A549 (cell line): ENCODE measurements around the gene PRR20D. TPM values are rescaled to one million over a fixed set of nuclear protein-coding genes. Genes with fewer than 3 reads are reported as not detected.

Source experiments
- ATAC-seq, 2 experiments: fragments of 200-7000 bp in 1 of 2; fragments of >200 bp in 1 of 2; cut with Nextera tagmentation in 1 of 2; cut with Tn5 transposase in 1 of 2; 3 replicates each; pipeline versions ENCODE4 v1.8.0 to v1.9.1; 2018 to 2020; ENCODE audit warnings: mild to moderate bottlenecking in 1 of 2, moderate library complexity in 1 of 2
- CTCF ChIA-PET: fragments of 300-600 bp; sonication (Branson Sonifier 250); formaldehyde crosslinking; extraction: SDS; loops from one replicate; lab custom pipeline; 2021; ENCODE audit warnings: antibody characterized with exemption, inconsistent platforms; lab: Yijun Ruan, JAX
- POLR2A ChIA-PET: fragments of 350-600 bp; formaldehyde crosslinking; extraction: SDS; loops from one replicate; lab custom pipeline; 2021; ENCODE audit warnings: antibody characterized with exemption, inconsistent platforms; lab: Yijun Ruan, JAX
- DNase-seq, 2 experiments: peaks; one replicate each; pipeline versions ENCODE4 v3.0.0 to v3.0.0-alpha.2; 2011 to 2016; ENCODE audit warnings: low read depth in 1 of 2, low spot score in 1 of 2
- FAIRE-seq: peaks from 2 replicates; lab custom pipeline; 2011; peaks lifted over from hg19 to GRCh38; lab: Jason Lieb, UNC
- H3K27ac ChIP-seq, 2 experiments: fragments of >200 bp; sonication (Bioruptor Twin); formaldehyde crosslinking; 3 replicates each; pipeline ENCODE4 v1.5.1; 2016 to 2017
- H3K4me1 ChIP-seq: fragments of >200 bp; sonication (Bioruptor Twin); formaldehyde crosslinking; 3 replicates; pipeline ENCODE4 v1.6.1; 2016
- H3K4me2 ChIP-seq: fragments of >200 bp; sonication (Bioruptor Twin); formaldehyde crosslinking; 3 replicates; pipeline ENCODE4 v1.6.1; 2016
- H3K4me3 ChIP-seq: fragments of >200 bp; sonication (Bioruptor Twin); formaldehyde crosslinking; 3 replicates; pipeline ENCODE4 v1.5.1; 2016
- H3K9me3 ChIP-seq: fragments of >200 bp; sonication (Bioruptor Twin); formaldehyde crosslinking; 3 replicates; pipeline ENCODE4 v1.6.1; 2016
- BHLHE40 ChIP-seq: IDR thresholded peaks from 2 replicates; pipeline ENCODE4 v1.6.1; 2012; ENCODE audit warnings: low read depth, low read length, inconsistent platforms
- FOSL2 ChIP-seq, 2 experiments: fragments of 450-650 bp in 1 of 2; fragments of >200 bp in 1 of 2; sonication (Bioruptor Twin) in 1 of 2; formaldehyde crosslinking; IDR thresholded peaks; 2 replicates each; pipeline versions ENCODE4 v1.5.0 to v1.6.1; 2016 to 2020; ENCODE audit warnings: mild to moderate bottlenecking in 1 of 2, moderate library complexity in 1 of 2
- GATA3 ChIP-seq: IDR thresholded peaks from 2 replicates; pipeline ENCODE4 v1.6.1; 2012; ENCODE audit warnings: borderline replicate concordance
- JUN ChIP-seq, 2 experiments: fragments of >200 bp; sonication (Bioruptor Twin); formaldehyde crosslinking; IDR thresholded peaks; 2 replicates in 1 of 2; 3 replicates in 1 of 2; pipeline ENCODE4 v1.6.1; 2016 to 2017
- RARB ChIP-seq: fragments of 250-450 bp; sonication (Bioruptor Pico); IDR thresholded peaks from 2 replicates; pipeline ENCODE4 v1.8.0; 2021; ENCODE audit warnings: mild to moderate bottlenecking, moderate library complexity
- RNF2 ChIP-seq: fragments of 200-600 bp; sonication (generic); IDR thresholded peaks from 2 replicates; pipeline ENCODE4 v1.6.1; 2016; ENCODE audit warnings: low read depth, mild to moderate bottlenecking, antibody characterized with exemption, moderate library complexity, borderline replicate concordance
- WGBS: methylation state at CpG from one replicate; pipeline ENCODE4 v1.1.6; 2017; ENCODE audit errors: missing lambda C conversion rate; 5-methylcytosine and 5-hydroxymethylcytosine counted together
- polyA plus RNA-seq, 4 experiments: library from polyadenylated mRNA; depleted of rRNA in 3 of 4; stranded (reverse); fragments of >200 nt; fragmentation: RNase III in 1 of 4; extraction: RNeasy Plus Mini Kit Qiagen cat#74134 plus additional on column Dnase treatment in 1 of 4; gene quantifications; 2 replicates in 3 of 4; 3 replicates in 1 of 4; pipeline ENCODE4 v1.2.3, GENCODE V29; 2011 to 2017
- small RNA-seq, 6 experiments: library from RNA; depleted of rRNA; stranded (forward); fragments of <200 nt; gene quantifications; one replicate each; pipeline ENCODE3, GENCODE V24; 2012
- TF ChIP-seq, protein P1 (sequence below): IDR thresholded peaks from 2 replicates; pipeline ENCODE4 v1.6.1; 2012
- TF ChIP-seq, protein P2 (sequence below): fragments of >200 bp; sonication (Bioruptor Twin); formaldehyde crosslinking; IDR thresholded peaks from 3 replicates; pipeline ENCODE4 v1.6.1; 2016
- TF ChIP-seq, protein P3 (sequence below): fragments of 450-650 bp; IDR thresholded peaks from 2 replicates; pipeline ENCODE4 v1.6.1; 2014; ENCODE audit warnings: antibody characterized with exemption

The PRR20D gene
- polyA plus RNA-seq, 2 of the 4 experiments (the other 2 are of a cell fraction) = not detected

DNA sequence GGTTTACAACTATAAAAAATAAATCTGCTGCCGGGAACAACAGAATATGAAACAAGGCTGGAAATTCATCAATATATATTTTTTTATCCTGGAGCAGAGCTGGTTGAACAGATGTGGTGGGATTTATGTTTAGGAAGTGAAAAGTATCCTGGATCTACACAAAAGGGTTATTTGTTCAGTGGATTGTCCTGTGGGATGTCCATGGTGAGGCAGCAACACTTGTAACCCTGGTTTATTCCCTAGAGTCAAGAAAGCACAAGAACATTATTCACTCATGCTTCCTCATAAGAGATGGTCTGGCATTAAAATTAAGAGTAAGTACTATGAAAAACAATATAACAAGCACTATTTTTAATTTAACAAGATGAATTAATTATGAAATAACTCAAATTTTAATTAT is 52.6 kb downstream of the PRR20D start:
- 43% methylated on average over 1 of the region's 1 CpG for WGBS
- Histone ChIP-seq H3K4me3 (no peak overlapping the region), H3K27ac (no peak overlapping the region)
- POLR2A ChIA-PET = no interaction called here
- CTCF ChIA-PET = no interaction called here
- TF ChIP-seq RNF2 (no peak), JUN (IDR thresholded peaks at IDR 0.05) (no peak), BHLHE40 (no peak), FOSL2 (IDR thresholded peaks at IDR 0.05) (no peak), FOSL2 (CRISPR knock-in tag; IDR thresholded peaks at IDR 0.05) (no peak), RARB (no peak), GATA3 (no peak)
- TF ChIP-seq, protein P1, sequence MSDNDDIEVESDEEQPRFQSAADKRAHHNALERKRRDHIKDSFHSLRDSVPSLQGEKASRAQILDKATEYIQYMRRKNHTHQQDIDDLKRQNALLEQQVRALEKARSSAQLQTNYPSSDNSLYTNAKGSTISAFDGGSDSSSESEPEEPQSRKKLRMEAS = no peak
- TF ChIP-seq, protein P2, sequence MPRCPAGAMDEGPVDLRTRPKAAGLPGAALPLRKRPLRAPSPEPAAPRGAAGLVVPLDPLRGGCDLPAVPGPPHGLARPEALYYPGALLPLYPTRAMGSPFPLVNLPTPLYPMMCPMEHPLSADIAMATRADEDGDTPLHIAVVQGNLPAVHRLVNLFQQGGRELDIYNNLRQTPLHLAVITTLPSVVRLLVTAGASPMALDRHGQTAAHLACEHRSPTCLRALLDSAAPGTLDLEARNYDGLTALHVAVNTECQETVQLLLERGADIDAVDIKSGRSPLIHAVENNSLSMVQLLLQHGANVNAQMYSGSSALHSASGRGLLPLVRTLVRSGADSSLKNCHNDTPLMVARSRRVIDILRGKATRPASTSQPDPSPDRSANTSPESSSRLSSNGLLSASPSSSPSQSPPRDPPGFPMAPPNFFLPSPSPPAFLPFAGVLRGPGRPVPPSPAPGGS = no peak
- TF ChIP-seq, protein P3, sequence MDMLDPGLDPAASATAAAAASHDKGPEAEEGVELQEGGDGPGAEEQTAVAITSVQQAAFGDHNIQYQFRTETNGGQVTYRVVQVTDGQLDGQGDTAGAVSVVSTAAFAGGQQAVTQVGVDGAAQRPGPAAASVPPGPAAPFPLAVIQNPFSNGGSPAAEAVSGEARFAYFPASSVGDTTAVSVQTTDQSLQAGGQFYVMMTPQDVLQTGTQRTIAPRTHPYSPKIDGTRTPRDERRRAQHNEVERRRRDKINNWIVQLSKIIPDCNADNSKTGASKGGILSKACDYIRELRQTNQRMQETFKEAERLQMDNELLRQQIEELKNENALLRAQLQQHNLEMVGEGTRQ = no peak
- TF ChIP-seq, all 56 proteins: peak for 0
- no peak overlapping the region for H3K4me2 ChIP-seq
- FAIRE-seq = no peak
- H3K4me1 ChIP-seq = no peaks in the 10 kb centered on the region
- DNase-seq = no peak
- ATAC-seq = no peak
- H3K9me3 ChIP-seq = no peaks in the 10 kb centered on the region

Small RNA genes within 50 kb of the gene (small RNA-seq; reads per million reads assigned to genes)
- 0 reads per million in 6 experiments for gene PRR20FP

Other genes starting within 250 kb of the PRR20D start
- not detected in 2 replicates for gene PRR20A, start 19.7 kb upstream of the PRR20D start, polyA plus RNA-seq (2011; rRNA removed)
- not detected in 3 replicates for gene PRR20A, start 19.7 kb upstream of the PRR20D start, polyA plus RNA-seq (2017; fragmentation: RNase III; extraction: RNeasy Plus Mini Kit Qiagen cat#74134 plus additional on column Dnase treatment)
- not detected in 2 replicates for gene PRR20B, start 13.1 kb upstream of the PRR20D start, polyA plus RNA-seq (2011; rRNA removed)
- gene PRR20B, start 13.1 kb upstream of the PRR20D start, polyA plus RNA-seq (2017; fragmentation: RNase III; extraction: RNeasy Plus Mini Kit Qiagen cat#74134 plus additional on column Dnase treatment) = not detected in 3 replicates
- not detected in 2 replicates for gene PRR20C, start 6.6 kb upstream of the PRR20D start, polyA plus RNA-seq (2011; rRNA removed)
- not detected in 3 replicates for gene PRR20C, start 6.6 kb upstream of the PRR20D start, polyA plus RNA-seq (2017; fragmentation: RNase III; extraction: RNeasy Plus Mini Kit Qiagen cat#74134 plus additional on column Dnase treatment)
- gene PRR20E, start 6.6 kb downstream of the PRR20D start, polyA plus RNA-seq (2011; rRNA removed) = not detected in 2 replicates
- not detected in 3 replicates for gene PRR20E, start 6.6 kb downstream of the PRR20D start, polyA plus RNA-seq (2017; fragmentation: RNase III; extraction: RNeasy Plus Mini Kit Qiagen cat#74134 plus additional on column Dnase treatment)